HEK293T (cell line): ENCODE results near the gene ATG13.

Source experiments
- ARNT ChIP-seq: fragments of 450-650 bp; IDR thresholded peaks from 2 replicates; pipeline ENCODE4 v1.6.1; 2017; ENCODE audit warnings: mild to moderate bottlenecking
- BHLHE40 ChIP-seq: fragments of 450-650 bp; IDR thresholded peaks from 2 replicates; pipeline ENCODE4 v1.6.1; 2016; ENCODE audit warnings: mild to moderate bottlenecking, moderate library complexity, borderline replicate concordance
- ELF4 ChIP-seq: fragments of 450-650 bp; IDR thresholded peaks from 2 replicates; pipeline ENCODE4 v1.6.1; 2017; ENCODE audit warnings: antibody characterized with exemption
- FOXA1 ChIP-seq: fragments of 450-650 bp; IDR thresholded peaks from 2 replicates; pipeline ENCODE4 v1.6.1; 2016; ENCODE audit warnings: mild to moderate bottlenecking
- FOXK2 ChIP-seq: fragments of 450-650 bp; IDR thresholded peaks from 2 replicates; pipeline ENCODE4 v1.6.1; 2016; ENCODE audit warnings: mild to moderate bottlenecking
- FOXM1 ChIP-seq: fragments of 450-650 bp; IDR thresholded peaks from 2 replicates; pipeline ENCODE4 v1.6.1; 2017; ENCODE audit warnings: mild to moderate bottlenecking, borderline replicate concordance
- HDGF ChIP-seq: fragments of 450-650 bp; IDR thresholded peaks from 2 replicates; pipeline ENCODE4 v1.6.1; 2017; ENCODE audit warnings: antibody characterized with exemption, borderline replicate concordance
- L3MBTL2 ChIP-seq: fragments of 450-650 bp; conservative IDR thresholded peaks from 2 replicates; pipeline ENCODE4 v1.6.1; 2016; ENCODE audit warnings: mild to moderate bottlenecking
- LEF1 ChIP-seq: fragments of 450-650 bp; IDR thresholded peaks from 2 replicates; pipeline ENCODE4 v1.6.1; 2017; ENCODE audit warnings: mild to moderate bottlenecking, borderline replicate concordance
- NFRKB ChIP-seq: fragments of 450-650 bp; IDR thresholded peaks from 2 replicates; pipeline ENCODE4 v1.6.1; 2016; ENCODE audit warnings: mild to moderate bottlenecking, moderate library complexity
- SP1 ChIP-seq: fragments of 450-650 bp; IDR thresholded peaks from 2 replicates; pipeline ENCODE4 v1.6.1; 2017
- SUZ12 ChIP-seq: fragments of 450-650 bp; IDR thresholded peaks from 2 replicates; pipeline ENCODE4 v1.6.1; 2016; ENCODE audit warnings: mild to moderate bottlenecking
- TARDBP ChIP-seq: fragments of 450-650 bp; IDR thresholded peaks from 2 replicates; pipeline ENCODE4 v1.6.1; 2016
- ZNF384 ChIP-seq: fragments of 450-650 bp; IDR thresholded peaks from 2 replicates; pipeline ENCODE4 v1.6.1; 2016

DNA sequence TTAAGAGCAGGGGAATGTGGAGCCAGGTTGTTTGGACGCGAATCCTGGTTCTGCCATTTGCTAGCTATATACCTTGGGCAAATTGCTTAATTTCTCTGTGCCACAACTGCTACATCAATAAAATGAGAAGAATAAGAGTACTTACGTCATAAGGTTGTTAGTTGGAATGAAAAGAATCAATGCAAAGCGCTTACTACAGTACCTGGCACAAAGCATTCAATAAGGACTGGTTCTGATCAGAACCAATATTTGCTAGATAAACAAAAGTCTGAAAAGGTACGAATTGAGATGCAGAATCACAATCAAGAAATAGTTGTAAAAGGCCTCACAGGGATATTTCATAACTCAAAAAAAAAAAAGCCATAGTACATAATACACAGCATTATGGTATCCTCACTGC lies 34.8 kb upstream of the ATG13 start:
- TF ChIP-seq BHLHE40 (no peak), HDGF (no peak), SP1 (no peak), FOXM1 (no peak), ELF4 (no peak), NFRKB (no peak), LEF1 (no peak), TARDBP (no peak), FOXK2 (no peak), SUZ12 (no peak), L3MBTL2 (no peak), FOXA1 (no peak), ARNT (no peak), ZNF384 (no peak)
